Ovary (tissue), 3 donors: ENCODE results near the gene CHST6.

Experiments
- POLR2A ChIP-seq: fragments of 450-650 bp; IDR thresholded peaks from one replicate; pipeline ENCODE4 v1.6.1; 2017; ENCODE audit warnings: antibody characterized with exemption, mild to moderate bottlenecking, moderate library complexity
- TF ChIP-seq, protein P1 (sequence below), 3 donors: fragments of 450-650 bp in 2 of 3; fragments of 200-600 bp in 1 of 3; IDR thresholded peaks; one replicate each; pipeline versions ENCODE4 v1.5.1 to v1.8.0; 2016 to 2022; ENCODE audit warnings: antibody characterized with exemption in 3 of 3, mild to moderate bottlenecking in 1 of 3
- donor health status: DM: no; HTN: no; CAD: no.

DNA sequence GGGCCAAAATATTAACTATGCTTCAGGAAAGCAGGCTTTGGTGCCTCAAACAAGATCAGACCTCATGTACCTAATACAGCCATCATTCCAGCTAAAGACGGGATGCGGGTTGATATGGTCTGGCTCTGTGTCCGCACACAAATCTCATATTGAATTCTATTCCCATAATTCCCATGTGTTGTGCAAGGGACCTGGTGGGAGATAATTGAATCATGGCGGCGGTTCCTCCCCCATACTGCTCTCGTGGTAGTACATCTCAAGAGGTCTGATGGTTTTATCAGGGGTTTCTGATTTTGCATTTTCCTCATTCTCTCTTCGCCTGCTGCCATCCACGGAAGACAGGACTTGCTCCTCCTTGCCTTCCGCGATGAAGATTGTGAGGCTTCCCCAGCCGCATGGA is 19.1 kb upstream of the CHST6 start:
- TF ChIP-seq, protein P1, sequence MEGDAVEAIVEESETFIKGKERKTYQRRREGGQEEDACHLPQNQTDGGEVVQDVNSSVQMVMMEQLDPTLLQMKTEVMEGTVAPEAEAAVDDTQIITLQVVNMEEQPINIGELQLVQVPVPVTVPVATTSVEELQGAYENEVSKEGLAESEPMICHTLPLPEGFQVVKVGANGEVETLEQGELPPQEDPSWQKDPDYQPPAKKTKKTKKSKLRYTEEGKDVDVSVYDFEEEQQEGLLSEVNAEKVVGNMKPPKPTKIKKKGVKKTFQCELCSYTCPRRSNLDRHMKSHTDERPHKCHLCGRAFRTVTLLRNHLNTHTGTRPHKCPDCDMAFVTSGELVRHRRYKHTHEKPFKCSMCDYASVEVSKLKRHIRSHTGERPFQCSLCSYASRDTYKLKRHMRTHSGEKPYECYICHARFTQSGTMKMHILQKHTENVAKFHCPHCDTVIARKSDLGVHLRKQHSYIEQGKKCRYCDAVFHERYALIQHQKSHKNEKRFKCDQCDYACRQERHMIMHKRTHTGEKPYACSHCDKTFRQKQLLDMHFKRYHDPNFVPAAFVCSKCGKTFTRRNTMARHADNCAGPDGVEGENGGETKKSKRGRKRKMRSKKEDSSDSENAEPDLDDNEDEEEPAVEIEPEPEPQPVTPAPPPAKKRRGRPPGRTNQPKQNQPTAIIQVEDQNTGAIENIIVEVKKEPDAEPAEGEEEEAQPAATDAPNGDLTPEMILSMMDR (IDR thresholded peaks at IDR 0.05): no peak
- no peak for TF ChIP-seq POLR2A
